ENCODE results near the gene GPI.

DNA sequence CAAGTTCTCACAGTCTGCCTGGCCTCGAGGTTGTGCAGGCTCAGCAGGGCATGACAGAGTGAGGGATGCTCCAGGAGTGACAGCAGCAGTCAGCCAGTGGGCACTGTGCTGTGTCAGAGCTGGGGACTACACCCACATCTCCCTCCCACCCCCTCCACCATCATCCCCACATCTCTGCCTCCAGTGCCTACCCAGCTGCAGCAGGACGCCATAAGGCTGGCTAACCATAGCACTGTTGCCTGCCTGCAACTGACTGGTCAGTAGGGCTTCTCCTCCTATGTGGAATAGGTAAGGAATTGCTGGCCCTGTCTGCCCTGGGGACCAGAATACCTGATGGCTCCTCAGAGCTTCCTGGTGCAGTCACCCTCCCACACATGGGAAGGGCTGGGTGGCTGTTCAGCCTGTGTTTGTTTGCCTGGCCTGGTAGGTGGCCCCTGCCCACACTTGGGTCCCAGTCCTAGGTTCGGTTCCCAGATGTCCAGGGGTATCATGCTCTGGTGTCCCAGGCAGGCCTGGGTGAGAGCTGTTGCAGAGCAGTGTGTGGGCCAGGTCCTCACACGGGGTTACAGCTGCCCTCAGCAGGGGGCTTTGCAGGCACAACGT lies 15.7 kb downstream of the GPI start:
- no peak for TF ChIP-seq POLR2A (IDR thresholded peaks at IDR 0.05)
- TF ChIP-seq, protein P1, sequence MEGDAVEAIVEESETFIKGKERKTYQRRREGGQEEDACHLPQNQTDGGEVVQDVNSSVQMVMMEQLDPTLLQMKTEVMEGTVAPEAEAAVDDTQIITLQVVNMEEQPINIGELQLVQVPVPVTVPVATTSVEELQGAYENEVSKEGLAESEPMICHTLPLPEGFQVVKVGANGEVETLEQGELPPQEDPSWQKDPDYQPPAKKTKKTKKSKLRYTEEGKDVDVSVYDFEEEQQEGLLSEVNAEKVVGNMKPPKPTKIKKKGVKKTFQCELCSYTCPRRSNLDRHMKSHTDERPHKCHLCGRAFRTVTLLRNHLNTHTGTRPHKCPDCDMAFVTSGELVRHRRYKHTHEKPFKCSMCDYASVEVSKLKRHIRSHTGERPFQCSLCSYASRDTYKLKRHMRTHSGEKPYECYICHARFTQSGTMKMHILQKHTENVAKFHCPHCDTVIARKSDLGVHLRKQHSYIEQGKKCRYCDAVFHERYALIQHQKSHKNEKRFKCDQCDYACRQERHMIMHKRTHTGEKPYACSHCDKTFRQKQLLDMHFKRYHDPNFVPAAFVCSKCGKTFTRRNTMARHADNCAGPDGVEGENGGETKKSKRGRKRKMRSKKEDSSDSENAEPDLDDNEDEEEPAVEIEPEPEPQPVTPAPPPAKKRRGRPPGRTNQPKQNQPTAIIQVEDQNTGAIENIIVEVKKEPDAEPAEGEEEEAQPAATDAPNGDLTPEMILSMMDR (IDR thresholded peaks at IDR 0.05 in 8 of 11, conservative IDR thresholded peaks at IDR 0.05 in 3 of 11): no peak
